OCI-LY7 (cell line): ENCODE results near the gene SLC19A1. TPM values are rescaled to one million over a fixed set of nuclear protein-coding genes. Genes with fewer than 3 reads are reported as not detected.

Experiments used
- BruUV-seq: library from RNA; stranded (reverse); fragments of 400-500 nt; replicated peaks from 2 replicates; lab custom pipeline; 2021; lab: Mats Ljungman, UMichigan
- CTCF ChIA-PET: fragments of 300-600 bp; sonication (Branson Sonifier 250); formaldehyde crosslinking; loops from one replicate; lab custom pipeline; 2022; ENCODE audit warnings: antibody characterized with exemption; ENCODE audit not compliant: unreplicated experiment; lab: Charles Lee
- POLR2A ChIA-PET: fragments of 300-600 bp; sonication (Branson Sonifier 250); formaldehyde crosslinking; loops from one replicate; lab custom pipeline; 2022; ENCODE audit warnings: antibody characterized with exemption; lab: Charles Lee
- DNase-seq: peaks from one replicate; pipeline ENCODE4 v3.0.0-alpha.2; 2015; ENCODE audit warnings: low spot score
- H2AFZ ChIP-seq: fragments of 200-600 bp; sonication (generic), shearing (Covaris generic); 2 replicates; pipeline ENCODE4 v1.6.1; 2014; ENCODE audit warnings: mild to moderate bottlenecking, antibody characterized with exemption, low read length, moderate library complexity
- H3K27ac ChIP-seq: fragments of 200-600 bp; sonication (generic); 2 replicates; pipeline ENCODE4 v1.5.1; 2014; ENCODE audit warnings: mixed run types, low read depth, mild to moderate bottlenecking, moderate library complexity, low read length, inconsistent platforms; ENCODE audit not compliant: poor library complexity, severe bottlenecking
- H3K36me3 ChIP-seq: fragments of 200-600 bp; sonication (generic); 2 replicates; pipeline ENCODE4 v1.6.1; 2014; ENCODE audit warnings: mild to moderate bottlenecking, antibody characterized with exemption, low read length, moderate library complexity, mixed read lengths; ENCODE audit not compliant: insufficient read depth
- H3K4me1 ChIP-seq: fragments of 200-600 bp; sonication (generic); 2 replicates; pipeline ENCODE4 v1.5.1; 2014; ENCODE audit warnings: mild to moderate bottlenecking, low read length; ENCODE audit not compliant: insufficient read depth, poor library complexity, severe bottlenecking
- H3K4me2 ChIP-seq: fragments of 200-600 bp; sonication (generic); 2 replicates; pipeline ENCODE4 v1.6.1; 2014; ENCODE audit warnings: mild to moderate bottlenecking, low read length
- H3K4me3 ChIP-seq: fragments of 200-600 bp; sonication (generic); 2 replicates; pipeline ENCODE4 v1.5.1; 2014; ENCODE audit warnings: mild to moderate bottlenecking, low read depth, low read length; ENCODE audit not compliant: poor library complexity, severe bottlenecking
- H3K79me2 ChIP-seq: fragments of 200-600 bp; sonication (generic); 2 replicates; pipeline ENCODE4 v1.6.1; 2016; ENCODE audit warnings: low read depth, mild to moderate bottlenecking, low read length, moderate library complexity, mixed read lengths; ENCODE audit not compliant: insufficient read depth
- H3K9me2 ChIP-seq: fragments of 200-600 bp; sonication (generic); 2 replicates; pipeline ENCODE4 v1.6.1; 2016; ENCODE audit warnings: mild to moderate bottlenecking, low read length, mixed read lengths; ENCODE audit not compliant: insufficient read depth
- H3K9me3 ChIP-seq: fragments of 200-600 bp; sonication (generic); 2 replicates; pipeline ENCODE4 v1.6.1; 2014; ENCODE audit warnings: mild to moderate bottlenecking, mixed run types, low read length, mixed read lengths
- H4K20me1 ChIP-seq: fragments of 200-600 bp; sonication (generic); 2 replicates; pipeline ENCODE4 v1.6.1; 2014; ENCODE audit warnings: mild to moderate bottlenecking, antibody characterized with exemption, low read length, moderate library complexity, mixed read lengths; ENCODE audit not compliant: insufficient read depth
- EZH2phosphoT487 ChIP-seq: fragments of 200-600 bp; sonication (generic); IDR thresholded peaks from 2 replicates; pipeline ENCODE4 v1.6.1; 2018; ENCODE audit warnings: low read depth, borderline replicate concordance, mild to moderate bottlenecking, mixed run types, antibody characterized with exemption, low read length, moderate library complexity, mixed read lengths
- intact Hi-C: fragments of 100-400 bp; cut with micrococcal nuclease; formaldehyde crosslinking; loops from one replicate; pipeline ENCODE4 v1.10.0; 2022; ENCODE audit not compliant: unreplicated experiment
- microRNA-seq: library from miRNA; unstranded; fragments of <30 nt; microRNA quantifications from one replicate; pipeline ENCODE4 v1.2.0, GENCODE V29; 2022; ENCODE audit warnings: borderline replicate concordance
- small RNA-seq: library from RNA; depleted of rRNA; stranded (forward); fragments of <200 nt; gene quantifications from one replicate; pipeline ENCODE3, GENCODE V24; 2014
- total RNA-seq, 2 experiments: library from RNA; depleted of rRNA in 1 of 2; stranded (reverse); fragments of >200 nt in 1 of 2; shearing (Covaris generic) in 1 of 2; gene quantifications; 2 replicates each; pipeline ENCODE4 v1.2.3, GENCODE V29; 2014 to 2022
- TF ChIP-seq, protein P1 (sequence below): fragments of 200-600 bp; sonication (generic); conservative IDR thresholded peaks from 2 replicates; pipeline ENCODE4 v1.5.1; 2014; ENCODE audit warnings: mild to moderate bottlenecking, antibody characterized with exemption, low read length, moderate library complexity, mixed read lengths

Gene SLC19A1
- total RNA-seq, 2 experiments from 2014 or later = 17.9 to 41.2 TPM

DNA sequence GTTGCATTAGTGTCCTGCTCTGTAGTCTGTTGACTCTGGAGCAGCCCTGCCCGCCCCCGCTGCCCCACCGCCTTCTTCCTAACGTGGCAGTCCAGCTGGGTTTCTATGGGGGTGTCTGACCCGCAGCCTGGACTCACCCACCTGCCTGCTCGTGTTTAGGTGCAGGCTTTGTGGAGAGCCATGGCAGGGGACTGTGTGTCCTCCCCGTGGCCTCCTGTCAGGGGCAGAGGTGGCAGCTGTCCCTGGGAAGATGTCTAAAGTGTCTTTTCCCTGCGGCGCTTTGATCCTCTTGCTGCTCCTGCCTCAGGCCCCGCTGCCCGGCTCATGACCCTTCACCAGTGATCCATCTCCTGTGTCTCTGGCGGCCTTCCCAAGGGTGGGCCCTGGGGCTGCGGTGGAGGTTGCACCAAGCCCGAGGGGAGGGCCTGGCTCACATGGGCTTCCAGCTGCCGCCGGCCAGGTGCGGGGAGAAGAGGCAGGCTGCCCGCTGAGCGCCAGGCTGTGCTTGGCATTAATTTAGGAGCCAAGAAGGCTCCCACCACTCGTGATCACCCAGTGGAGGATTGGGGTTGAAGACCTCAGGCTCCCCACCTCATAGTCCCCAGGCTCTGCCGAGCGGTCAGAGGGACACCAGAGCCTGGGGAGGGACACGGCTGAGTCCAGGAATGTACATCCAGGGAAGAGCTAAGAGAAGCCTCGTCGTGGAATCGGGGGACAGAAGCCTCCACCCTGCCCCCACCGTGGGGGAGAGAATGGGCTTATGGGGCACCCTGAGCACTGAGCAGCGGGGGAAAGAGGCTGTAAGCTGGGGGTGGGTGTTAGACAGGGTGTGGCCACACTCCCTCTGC, 93.2 kb downstream of the SLC19A1 start:
- Histone ChIP-seq H3K4me1 (no peaks in the 10 kb centered on the region), H3K79me2 (no peaks in the 10 kb centered on the region), H2AFZ (no peak overlapping the region), H3K9me2 (no peaks in the 10 kb centered on the region), H3K4me3 (no peak overlapping the region), H3K9me3 (peaks cover 15% of the 10 kb centered on the region), H4K20me1 (no peaks in the 10 kb centered on the region), H3K27ac (no peak overlapping the region), H3K4me2 (no peak overlapping the region), H3K36me3 (no peaks in the 10 kb centered on the region)
- ChIA-PET CTCF (no interaction called here), POLR2A (no interaction called here)
- no TSS peak for BruUV-seq
- intact Hi-C loops = no loop called here
- no peak for DNase-seq
- TF ChIP-seq, protein P1, sequence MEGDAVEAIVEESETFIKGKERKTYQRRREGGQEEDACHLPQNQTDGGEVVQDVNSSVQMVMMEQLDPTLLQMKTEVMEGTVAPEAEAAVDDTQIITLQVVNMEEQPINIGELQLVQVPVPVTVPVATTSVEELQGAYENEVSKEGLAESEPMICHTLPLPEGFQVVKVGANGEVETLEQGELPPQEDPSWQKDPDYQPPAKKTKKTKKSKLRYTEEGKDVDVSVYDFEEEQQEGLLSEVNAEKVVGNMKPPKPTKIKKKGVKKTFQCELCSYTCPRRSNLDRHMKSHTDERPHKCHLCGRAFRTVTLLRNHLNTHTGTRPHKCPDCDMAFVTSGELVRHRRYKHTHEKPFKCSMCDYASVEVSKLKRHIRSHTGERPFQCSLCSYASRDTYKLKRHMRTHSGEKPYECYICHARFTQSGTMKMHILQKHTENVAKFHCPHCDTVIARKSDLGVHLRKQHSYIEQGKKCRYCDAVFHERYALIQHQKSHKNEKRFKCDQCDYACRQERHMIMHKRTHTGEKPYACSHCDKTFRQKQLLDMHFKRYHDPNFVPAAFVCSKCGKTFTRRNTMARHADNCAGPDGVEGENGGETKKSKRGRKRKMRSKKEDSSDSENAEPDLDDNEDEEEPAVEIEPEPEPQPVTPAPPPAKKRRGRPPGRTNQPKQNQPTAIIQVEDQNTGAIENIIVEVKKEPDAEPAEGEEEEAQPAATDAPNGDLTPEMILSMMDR = no peak
- no peak for TF ChIP-seq EZH2phosphoT487

DNA sequence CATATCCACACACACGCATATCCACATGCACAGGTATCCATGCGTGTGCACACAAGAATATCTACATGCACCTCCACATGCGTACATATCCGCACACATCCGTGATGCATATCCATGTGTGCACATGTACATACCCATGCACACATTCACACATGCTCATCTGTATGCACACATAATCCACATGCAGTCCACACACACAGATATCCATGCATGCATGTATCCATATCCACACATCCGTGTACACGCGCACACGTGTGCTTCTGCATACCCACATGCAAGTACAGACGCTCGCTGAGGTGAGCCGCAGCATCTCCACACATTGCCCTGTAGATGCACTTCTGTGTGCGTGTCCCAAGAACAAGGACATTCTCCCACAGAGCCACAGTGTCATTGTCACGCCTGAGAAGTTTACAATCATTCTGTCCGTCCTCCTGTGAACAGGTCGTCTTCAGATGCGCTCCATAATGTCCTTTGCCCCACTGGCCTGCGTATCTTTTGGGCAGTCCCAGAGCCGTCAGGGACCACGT, 93.9 kb downstream of the SLC19A1 start:
- Histone ChIP-seq H3K27ac (no peak overlapping the region), H3K9me3 (peaks cover 13% of the 10 kb centered on the region), H3K4me2 (no peak overlapping the region), H3K36me3 (no peaks in the 10 kb centered on the region), H3K9me2 (no peaks in the 10 kb centered on the region), H2AFZ (no peak overlapping the region), H4K20me1 (no peaks in the 10 kb centered on the region), H3K4me3 (no peak overlapping the region), H3K4me1 (no peaks in the 10 kb centered on the region), H3K79me2 (no peaks in the 10 kb centered on the region)
- POLR2A ChIA-PET = no interaction called here
- CTCF ChIA-PET = no interaction called here
- no peak for TF ChIP-seq EZH2phosphoT487
- TF ChIP-seq, protein P1 = no peak
- no peak for DNase-seq
- no TSS peak for BruUV-seq
- intact Hi-C loops = no loop called here

Small RNA genes within 50 kb of the gene (microRNA-seq; reads per million reads assigned to microRNA genes)
- not detected for gene MIR6815

Small RNA genes within 50 kb of the gene (small RNA-seq; reads per million reads assigned to genes)
- not detected for gene MIR6815

Other genes starting within 250 kb of the SLC19A1 start
- gene COL18A1, start 137.3 kb downstream of the SLC19A1 start, total RNA-seq (2014; rRNA removed; shearing (Covaris generic)) = 4.9 and 7.4 TPM in 2 replicates
- gene COL18A1, start 137.3 kb downstream of the SLC19A1 start, total RNA-seq (2022) = 0.18 and 0.23 TPM in 2 replicates
- 0.39 TPM in 1 of 2 replicates, not detected in the other for gene PCBP3, start 101.3 kb upstream of the SLC19A1 start, total RNA-seq (2014; rRNA removed; shearing (Covaris generic))
- 0.61 and 1.0 TPM in 2 replicates for gene PCBP3, start 101.3 kb upstream of the SLC19A1 start, total RNA-seq (2022)